ENCODE data around the gene NCKAP5L.

DNA sequence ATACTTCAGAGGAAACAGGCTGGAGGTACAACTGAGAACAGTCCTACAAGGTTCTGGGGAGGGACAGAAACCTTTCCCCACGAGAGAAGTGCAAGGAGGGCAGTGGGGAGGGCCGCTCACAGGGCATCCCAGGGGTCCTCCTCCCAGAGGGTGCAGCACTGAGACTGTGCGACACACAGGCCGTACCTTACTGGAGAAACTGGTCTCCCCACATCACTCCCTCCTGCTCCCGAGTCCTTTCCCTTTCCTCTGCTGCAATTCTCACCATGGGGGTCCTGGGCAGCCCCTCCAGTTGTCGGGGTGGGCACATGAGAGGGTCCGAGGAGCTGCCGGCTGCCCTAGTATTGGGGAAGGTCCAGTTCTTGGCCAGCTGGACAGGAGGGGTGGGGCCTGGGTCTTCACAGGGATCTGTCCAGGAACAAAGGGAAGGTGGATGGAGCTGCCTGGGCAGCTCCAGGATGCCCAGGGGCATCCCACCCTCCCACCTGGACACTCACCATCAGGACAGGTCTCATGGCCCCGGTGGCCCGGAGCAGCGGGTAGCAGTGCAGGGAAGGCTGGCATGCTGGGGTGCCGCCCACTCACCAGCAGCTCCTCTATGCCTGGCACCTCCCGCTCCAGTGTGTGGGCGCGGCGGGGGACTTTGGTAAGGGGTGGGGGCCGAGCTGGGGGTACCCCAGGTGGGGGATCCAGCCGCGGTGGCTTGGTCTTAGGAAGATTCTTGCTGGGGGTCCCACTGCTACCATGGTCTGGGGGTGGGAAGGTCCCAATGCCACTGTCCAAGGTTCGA is 35.8 kb downstream of the NCKAP5L start:
- no peak for TF ChIP-seq CTCF (IDR thresholded peaks at IDR 0.05 in 8 of 11, conservative IDR thresholded peaks at IDR 0.05 in 3 of 11)
- TF ChIP-seq POLR2A (IDR thresholded peaks at IDR 0.05), result no peak
- no peak for TF ChIP-seq POLR2AphosphoS5 (IDR thresholded peaks at IDR 0.05)
